Activated naive CD4-positive, alpha-beta T cell treated with anti-CD3 and anti-CD28 coated beads, Interleukin-2, amount 10 ng/mL, durations not matched to agents 7 days and 5 days (primary cell): ENCODE results near the gene SLC6A4.

Experiments
- CTCF ChIA-PET: fragments of 350-600 bp; sonication (Branson Sonifier 250); formaldehyde crosslinking; loops from one replicate; lab custom pipeline; 2021; ENCODE audit warnings: antibody characterized with exemption; lab: Charles Lee
- DNase-seq: peaks from one replicate; pipeline ENCODE4 v3.0.0-alpha.2; 2020
- H3K27ac Mint-ChIP-seq: one replicate; pipeline ENCODE4 v1.8.0; 2021; ENCODE audit warnings: mild to moderate bottlenecking, moderate library complexity, mixed read lengths
- H3K27me3 Mint-ChIP-seq: one replicate; pipeline ENCODE4 v1.8.0; 2021; ENCODE audit warnings: mild to moderate bottlenecking, mixed read lengths
- H3K36me3 Mint-ChIP-seq: one replicate; pipeline ENCODE4 v1.8.0; 2021; ENCODE audit warnings: mixed read lengths
- H3K4me1 Mint-ChIP-seq: one replicate; pipeline ENCODE4 v1.8.0; 2021; ENCODE audit warnings: mixed read lengths
- H3K4me3 Mint-ChIP-seq: one replicate; pipeline ENCODE4 v1.8.0; 2021; ENCODE audit warnings: mild to moderate bottlenecking, moderate library complexity, mixed read lengths
- H3K9me3 Mint-ChIP-seq: one replicate; pipeline ENCODE4 v1.8.0; 2021; ENCODE audit warnings: mixed read lengths

The SLC6A4 gene

DNA sequence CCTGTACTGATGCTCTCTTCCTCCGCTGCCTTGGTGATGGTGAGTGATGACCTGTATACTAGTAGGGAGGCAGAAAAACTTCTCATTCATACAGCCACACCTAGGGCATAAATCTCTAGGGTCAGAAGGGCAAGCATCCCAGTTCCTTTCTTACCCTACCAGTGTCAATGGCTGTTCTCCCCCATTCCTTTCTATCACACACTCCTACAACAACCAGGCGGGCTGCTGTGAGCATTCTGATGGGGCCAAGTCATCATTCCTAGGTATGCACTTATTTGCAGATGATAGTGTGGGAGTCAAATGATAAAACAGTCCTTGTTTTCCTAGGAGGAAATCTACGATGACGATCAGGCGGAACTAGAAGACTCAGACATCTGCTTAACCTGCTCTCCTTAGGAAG lies 14.0 kb upstream of the SLC6A4 start:
- Mint-ChIP-seq H3K36me3 (peaks cover 36% of the 10 kb centered on the region), H3K4me1 (no peaks in the 10 kb centered on the region), H3K27me3 (no peaks in the 10 kb centered on the region), H3K9me3 (no peaks in the 10 kb centered on the region), H3K4me3 (no peak overlapping the region), H3K27ac (no peak overlapping the region)
- CTCF ChIA-PET = no interaction called here
- DNase-seq = no peak

DNA sequence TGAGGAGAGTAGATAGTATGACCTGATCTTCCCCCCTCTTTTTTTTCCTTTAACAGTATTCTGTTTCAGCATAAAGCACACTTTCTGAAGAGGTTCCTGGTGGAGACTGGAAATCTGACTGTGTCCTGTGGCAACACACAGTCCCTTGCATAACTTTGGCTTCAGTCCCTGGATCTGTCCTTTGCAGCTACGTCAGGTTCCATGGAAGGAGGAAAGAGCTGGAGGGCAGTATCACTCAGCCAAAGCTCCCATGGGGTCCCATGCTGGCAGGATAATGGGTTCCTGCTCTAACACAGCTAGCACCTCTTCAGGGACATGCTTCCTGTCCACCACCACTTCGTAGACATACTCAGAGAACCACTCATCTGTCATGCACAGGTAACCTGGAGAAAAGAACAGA lies 13.3 kb upstream of the SLC6A4 start:
- H3K27me3 Mint-ChIP-seq = no peaks in the 10 kb centered on the region
- H3K9me3 Mint-ChIP-seq = no peaks in the 10 kb centered on the region
- no peak overlapping the region for H3K4me3 Mint-ChIP-seq
- H3K4me1 Mint-ChIP-seq = no peaks in the 10 kb centered on the region
- no peak overlapping the region for H3K27ac Mint-ChIP-seq
- CTCF ChIA-PET = no interaction called here
- no peak for DNase-seq
- peaks cover 36% of the 10 kb centered on the region for H3K36me3 Mint-ChIP-seq

DNA sequence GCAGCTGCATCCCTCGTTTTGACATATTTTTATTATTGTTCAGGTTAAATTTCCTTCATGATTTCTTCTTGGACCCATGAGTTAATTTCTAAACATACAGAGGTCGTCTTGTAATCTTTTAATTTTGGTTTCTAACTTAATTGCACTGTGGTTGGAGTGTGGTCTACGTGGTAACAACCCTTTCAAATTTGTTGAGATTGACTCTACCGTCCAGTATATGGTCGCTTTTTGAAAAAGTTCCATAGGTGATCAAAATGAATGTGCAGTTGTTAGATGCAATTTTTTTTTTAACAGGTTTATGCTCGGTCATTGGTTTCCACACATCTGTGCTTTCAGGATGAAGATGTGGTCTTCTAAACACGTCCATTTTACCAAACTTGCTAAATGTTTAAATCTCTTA lies 11.0 kb upstream of the SLC6A4 start:
- Mint-ChIP-seq H3K9me3 (no peaks in the 10 kb centered on the region), H3K36me3 (peaks cover 28% of the 10 kb centered on the region), H3K4me3 (no peak overlapping the region), H3K4me1 (no peaks in the 10 kb centered on the region), H3K27ac (no peak overlapping the region), H3K27me3 (peaks cover 4% of the 10 kb centered on the region)
- DNase-seq = no peak
- CTCF ChIA-PET = no interaction called here

DNA sequence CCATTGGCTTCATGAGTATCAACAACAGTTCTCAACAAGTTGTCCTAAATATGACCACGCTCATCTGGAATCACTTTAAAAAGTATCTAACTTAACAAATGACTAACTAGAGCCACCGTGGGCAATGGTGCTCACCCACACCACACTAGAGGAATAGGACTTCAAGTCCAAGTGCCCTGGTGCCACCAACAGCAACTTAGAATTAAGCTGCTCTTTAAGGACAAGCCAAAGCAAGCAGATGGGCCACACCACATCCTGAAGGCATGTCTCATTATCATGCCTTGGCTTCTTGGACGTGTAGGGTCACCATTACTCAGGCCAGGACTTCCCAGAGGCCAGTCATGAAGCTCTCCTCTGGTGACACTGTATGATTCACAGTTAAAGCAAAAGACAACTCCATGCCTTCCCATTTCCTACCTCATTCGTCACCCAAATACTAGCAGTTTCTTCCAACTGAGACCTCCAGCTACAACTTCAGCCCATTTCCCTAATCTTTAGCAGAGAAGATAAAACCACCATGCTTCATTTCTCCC lies 9.4 kb upstream of the SLC6A4 start:
- Mint-ChIP-seq H3K4me1 (no peaks in the 10 kb centered on the region), H3K27ac (no peak overlapping the region), H3K9me3 (no peaks in the 10 kb centered on the region), H3K36me3 (peaks cover 24% of the 10 kb centered on the region), H3K27me3 (peaks cover 13% of the 10 kb centered on the region), H3K4me3 (no peak overlapping the region)
- CTCF ChIA-PET = interaction anchor here (1.0 kb wide), 1 partner anchor 120 kb away, joined by 3 read pairs; no protein-coding TSS in a partner anchor
- DNase-seq = no peak

DNA sequence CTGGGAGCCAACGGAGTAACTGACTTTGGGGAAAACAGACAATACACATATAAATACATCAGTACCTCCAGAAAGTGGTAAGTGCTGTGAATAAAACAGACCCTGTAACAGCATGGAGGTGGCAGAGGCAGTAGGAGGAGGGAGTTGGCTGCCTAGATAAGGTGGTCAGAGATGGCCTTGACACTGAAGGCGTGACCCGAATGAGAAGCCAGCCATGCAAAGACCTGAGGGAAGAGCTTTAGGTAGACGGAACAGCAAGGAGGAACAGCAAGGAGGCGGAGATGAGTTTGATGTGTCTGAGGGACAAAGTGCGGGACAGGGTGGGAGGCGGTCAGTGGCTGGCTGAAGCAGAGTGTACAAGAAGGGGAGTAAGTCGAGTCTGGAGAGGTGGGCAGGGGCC lies 8.1 kb upstream of the SLC6A4 start:
- no peak for DNase-seq
- H3K27me3 Mint-ChIP-seq = peaks cover 26% of the 10 kb centered on the region
- H3K4me3 Mint-ChIP-seq = no peak overlapping the region
- H3K36me3 Mint-ChIP-seq = peaks cover 17% of the 10 kb centered on the region
- H3K27ac Mint-ChIP-seq = no peak overlapping the region
- no peaks in the 10 kb centered on the region for H3K9me3 Mint-ChIP-seq
- CTCF ChIA-PET = interaction anchor here (1.4 kb wide), 1 partner anchor 93 kb away, joined by 3 read pairs; no protein-coding TSS in a partner anchor
- H3K4me1 Mint-ChIP-seq = peaks cover 6% of the 10 kb centered on the region

DNA sequence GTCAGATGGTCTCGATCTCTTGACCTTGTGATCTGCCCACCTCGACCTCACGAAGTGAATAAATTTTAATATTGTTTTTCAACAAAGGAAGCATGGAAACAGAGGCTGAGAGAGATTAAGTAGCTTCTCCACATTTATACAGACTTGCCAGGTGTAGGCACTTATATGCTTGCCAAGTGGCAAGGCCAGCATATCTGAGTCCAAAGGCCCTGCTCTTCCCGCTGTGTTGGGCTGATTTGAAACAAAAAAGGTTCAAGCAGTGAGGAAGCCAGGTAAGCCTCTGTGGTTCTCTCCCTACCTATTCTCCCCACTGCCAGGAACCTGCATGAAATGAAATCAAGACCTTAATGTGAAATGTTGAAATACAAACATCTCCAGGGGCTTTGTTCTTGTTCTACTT lies 7.5 kb upstream of the SLC6A4 start:
- no peak overlapping the region for H3K4me3 Mint-ChIP-seq

DNA sequence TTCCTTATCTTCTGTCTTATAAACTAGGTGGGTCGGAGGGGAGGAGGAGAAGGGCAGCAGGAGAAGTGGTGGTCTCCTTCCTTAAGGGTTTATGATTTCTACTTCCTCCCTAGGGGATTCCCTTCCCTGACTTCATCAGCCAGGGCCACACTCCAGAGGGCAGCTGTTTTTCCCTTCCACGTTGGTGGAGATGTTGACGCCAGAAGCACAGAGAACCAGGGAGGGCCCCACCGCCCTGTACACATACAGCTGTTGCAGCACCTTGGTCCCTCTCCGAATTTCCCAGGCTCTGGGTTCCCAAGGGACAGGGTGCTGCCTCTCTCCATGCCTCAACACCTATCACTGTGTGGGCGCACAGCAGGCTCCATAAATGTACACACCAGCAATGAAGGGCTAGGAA lies 5.6 kb upstream of the SLC6A4 start:
- Mint-ChIP-seq H3K4me1 (peaks cover 12% of the 10 kb centered on the region), H3K4me3 (no peak overlapping the region), H3K27ac (peak overlapping the region; percentile 8), H3K36me3 (no peaks in the 10 kb centered on the region), H3K9me3 (no peaks in the 10 kb centered on the region), H3K27me3 (peaks cover 51% of the 10 kb centered on the region)
- DNase-seq = no peak
- CTCF ChIA-PET = no interaction called here

More for the DNA sequence above, 7.5 kb upstream of the SLC6A4 start:
- Mint-ChIP-seq H3K36me3 (peaks cover 12% of the 10 kb centered on the region), H3K4me1 (peaks cover 7% of the 10 kb centered on the region), H3K27me3 (peaks cover 32% of the 10 kb centered on the region), H3K27ac (no peak overlapping the region), H3K9me3 (no peaks in the 10 kb centered on the region)
- CTCF ChIA-PET = interaction anchor here (1.4 kb wide), 1 partner anchor 93 kb away, joined by 3 read pairs; no protein-coding TSS in a partner anchor
- DNase-seq = no peak

DNA sequence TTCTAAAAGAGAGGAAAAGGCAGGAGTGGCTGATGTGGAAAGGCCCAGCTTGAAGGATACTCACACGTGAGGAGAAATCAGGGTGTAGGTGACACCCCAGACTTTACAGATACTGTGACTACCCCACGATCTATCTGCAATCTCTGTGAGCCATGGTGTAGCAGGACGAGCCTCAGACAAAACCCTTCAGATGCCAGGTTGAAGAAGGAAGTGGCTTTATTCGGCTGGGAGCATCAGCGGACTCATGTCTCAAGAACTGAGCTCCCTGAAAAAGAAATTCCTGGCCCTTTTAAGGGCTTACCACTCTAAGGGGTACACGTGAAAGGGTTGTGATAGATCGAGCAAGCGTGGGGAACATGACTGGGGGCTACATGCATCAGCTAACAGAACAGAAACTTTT lies 4.7 kb upstream of the SLC6A4 start:
- no peak for DNase-seq
- H3K4me3 Mint-ChIP-seq = no peak overlapping the region
- H3K36me3 Mint-ChIP-seq = no peaks in the 10 kb centered on the region
- CTCF ChIA-PET = interaction anchor here (0.6 to 2.1 kb wide), 3 partner anchors 19 to 870 kb away, joined by 3 to 5 read pairs (median 3); no protein-coding TSS in a partner anchor
- peaks cover 16% of the 10 kb centered on the region for H3K4me1 Mint-ChIP-seq
- peaks cover 60% of the 10 kb centered on the region for H3K27me3 Mint-ChIP-seq
- no peak overlapping the region for H3K27ac Mint-ChIP-seq
- H3K9me3 Mint-ChIP-seq = no peaks in the 10 kb centered on the region

DNA sequence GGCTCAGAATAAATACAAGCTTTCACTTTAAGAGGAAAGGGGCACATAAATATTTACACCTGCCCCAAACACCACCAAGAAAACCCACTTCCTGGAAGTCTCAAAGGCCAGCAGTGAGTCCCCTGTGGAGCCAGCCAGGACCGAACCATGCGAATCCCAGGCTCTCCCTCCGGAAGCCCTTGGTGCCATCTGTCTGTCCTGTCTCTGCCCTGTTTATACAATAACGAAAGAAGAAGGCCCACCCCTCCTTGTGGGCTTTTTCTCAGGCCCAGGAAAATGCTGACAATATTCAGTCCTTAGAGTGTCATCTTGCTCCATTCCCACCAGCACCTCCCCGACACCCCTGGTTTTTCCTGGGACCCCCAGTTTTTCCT lies 3.6 kb upstream of the SLC6A4 start:
- CTCF ChIA-PET = interaction anchor here (2.1 kb wide), 1 partner anchor 114 kb away, joined by 5 read pairs; no protein-coding TSS in a partner anchor
- no peak overlapping the region for H3K4me3 Mint-ChIP-seq
- no peak for DNase-seq
- H3K27ac Mint-ChIP-seq = peak overlapping the region; percentile 47
- peaks cover 22% of the 10 kb centered on the region for H3K4me1 Mint-ChIP-seq
- peaks cover 71% of the 10 kb centered on the region for H3K27me3 Mint-ChIP-seq
- H3K36me3 Mint-ChIP-seq = no peaks in the 10 kb centered on the region
- H3K9me3 Mint-ChIP-seq = no peaks in the 10 kb centered on the region

DNA sequence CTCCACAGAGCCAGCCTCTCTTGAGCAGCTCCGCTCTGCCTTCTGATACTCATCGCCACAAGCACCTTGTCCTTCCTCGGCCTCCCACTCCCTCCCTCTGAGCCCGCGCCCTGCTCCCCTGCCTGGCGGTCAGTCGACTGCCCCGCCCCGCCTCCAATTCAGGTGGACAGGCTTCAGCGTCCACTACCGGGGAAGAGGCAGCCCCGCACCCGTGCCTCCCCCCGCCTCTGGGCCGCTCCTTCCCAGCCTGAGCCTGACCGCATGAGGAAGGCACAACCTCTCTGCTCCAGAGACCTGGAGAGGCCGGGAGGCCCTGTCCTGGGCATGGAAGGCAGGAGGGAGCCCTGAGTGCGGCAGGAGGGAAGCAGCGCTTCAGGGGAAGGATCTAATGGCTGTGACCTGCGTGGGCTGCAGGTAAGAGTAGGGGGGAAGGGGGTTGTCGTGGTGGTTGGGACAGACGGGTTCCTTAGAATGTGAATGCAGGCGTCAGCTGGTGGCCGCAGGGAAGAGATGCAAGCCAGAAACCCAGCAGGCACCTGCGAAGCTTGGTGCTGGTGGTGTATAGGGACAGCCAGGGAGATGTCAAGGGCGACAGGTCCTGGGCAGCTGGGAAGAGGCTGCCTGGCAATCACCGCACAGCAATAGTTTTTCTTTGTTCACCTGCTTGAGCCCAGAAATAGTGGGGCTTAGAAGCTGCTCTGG lies 3.0 kb upstream of the SLC6A4 start:
- Mint-ChIP-seq H3K4me3 (no peak overlapping the region), H3K27me3 (peaks cover 76% of the 10 kb centered on the region), H3K27ac (no peak overlapping the region), H3K9me3 (no peaks in the 10 kb centered on the region), H3K4me1 (peaks cover 22% of the 10 kb centered on the region), H3K36me3 (no peaks in the 10 kb centered on the region)
- DNase-seq = no peak
- CTCF ChIA-PET = interaction anchor here (1.0 to 2.1 kb wide), 2 partner anchors 113 to 134 kb away, joined by 3 to 5 read pairs; no protein-coding TSS in a partner anchor

DNA sequence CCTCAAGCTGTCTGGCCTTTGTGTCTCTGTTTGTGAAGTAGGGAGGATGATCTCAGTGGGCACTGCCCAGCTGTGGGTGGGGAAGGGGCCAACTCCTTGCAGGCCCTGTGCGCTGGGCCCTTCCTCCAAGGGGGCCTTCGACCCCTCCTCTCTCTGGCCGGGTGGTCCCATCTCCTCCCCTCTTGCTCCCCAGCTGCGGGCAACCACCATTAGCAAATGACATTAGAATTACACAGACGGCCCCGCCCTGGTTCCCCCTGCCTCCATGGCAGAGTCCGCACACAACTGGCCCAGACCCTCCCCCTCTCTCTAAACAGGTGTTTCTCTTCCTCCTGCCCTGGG lies 2.5 kb upstream of the SLC6A4 start:
- DNase-seq = no peak
- Mint-ChIP-seq H3K4me3 (no peak overlapping the region), H3K27ac (no peak overlapping the region), H3K27me3 (peaks cover 82% of the 10 kb centered on the region), H3K4me1 (peaks cover 22% of the 10 kb centered on the region), H3K36me3 (no peaks in the 10 kb centered on the region), H3K9me3 (no peaks in the 10 kb centered on the region)
- CTCF ChIA-PET = interaction anchor here (1.0 to 2.1 kb wide), 2 partner anchors 113 to 133 kb away, joined by 3 to 5 read pairs; no protein-coding TSS in a partner anchor

DNA sequence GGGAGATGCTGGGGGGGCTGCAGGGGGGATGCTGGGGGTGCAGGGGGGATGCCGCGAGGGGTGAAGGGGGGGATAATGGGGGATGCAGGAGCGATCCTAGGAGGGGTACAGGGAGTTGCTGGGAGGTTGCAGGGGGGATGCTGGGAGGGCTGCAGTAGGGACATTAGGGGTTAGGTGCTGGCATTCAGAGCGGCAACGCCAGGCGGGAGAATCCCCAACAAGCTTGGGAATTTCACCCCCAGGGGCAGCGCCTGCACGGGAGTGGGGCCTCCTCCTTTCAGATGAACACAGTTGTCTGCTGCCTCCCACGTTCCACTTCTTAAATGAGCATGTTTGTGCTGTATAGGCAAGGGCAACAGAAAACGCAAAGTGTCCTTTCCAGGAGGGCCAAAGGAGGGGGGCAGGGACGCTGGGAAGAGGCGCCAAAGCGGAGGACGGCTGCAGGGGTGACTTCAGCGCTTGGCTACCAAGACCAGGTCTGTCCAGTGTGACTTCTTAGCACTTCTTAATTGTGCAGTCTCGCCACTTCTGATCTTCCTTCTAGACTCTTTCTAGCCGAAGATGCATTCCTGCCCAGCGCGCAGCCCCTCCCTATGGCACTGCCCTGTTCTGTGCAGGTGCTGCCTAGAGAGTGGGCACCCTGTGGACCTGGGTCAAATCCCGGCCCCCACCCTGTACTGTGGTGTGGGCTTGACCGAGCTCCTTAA lies 2.0 kb upstream of the SLC6A4 start:
- peaks cover 87% of the 10 kb centered on the region for H3K27me3 Mint-ChIP-seq
- no peaks in the 10 kb centered on the region for H3K9me3 Mint-ChIP-seq
- H3K4me1 Mint-ChIP-seq = peaks cover 22% of the 10 kb centered on the region
- CTCF ChIA-PET = interaction anchor here (1.0 to 1.8 kb wide), 4 partner anchors 65 to 133 kb away, joined by 3 to 15 read pairs (median 3); no protein-coding TSS in a partner anchor
- H3K36me3 Mint-ChIP-seq = no peaks in the 10 kb centered on the region
- no peak for DNase-seq
- H3K27ac Mint-ChIP-seq = no peak overlapping the region
- no peak overlapping the region for H3K4me3 Mint-ChIP-seq

DNA sequence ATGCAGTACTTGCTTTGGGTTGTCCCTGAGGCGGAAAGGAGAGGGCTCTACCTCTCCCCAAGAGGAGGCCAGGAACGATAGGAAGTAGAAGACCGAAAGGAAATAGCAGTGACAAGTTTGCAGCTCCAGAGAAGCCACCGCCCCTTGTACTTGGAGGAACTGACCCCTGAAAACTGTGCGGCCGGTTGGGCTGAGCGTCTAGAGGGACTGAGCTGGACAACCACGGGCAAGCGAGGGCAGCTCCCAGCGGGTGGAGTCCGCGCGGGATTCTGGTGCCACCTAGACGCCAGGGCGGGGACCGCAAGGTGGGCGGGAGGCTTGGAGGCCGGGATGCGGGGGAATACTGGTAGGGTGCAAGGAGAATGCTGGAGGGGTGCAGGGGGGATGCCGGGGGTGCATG lies 1.3 kb upstream of the SLC6A4 start:
- peak; percentile 30 for DNase-seq
- Mint-ChIP-seq H3K9me3 (no peaks in the 10 kb centered on the region), H3K4me1 (peaks cover 22% of the 10 kb centered on the region), H3K27ac (no peak overlapping the region), H3K4me3 (peak overlapping the region; percentile 36), H3K27me3 (peaks cover 90% of the 10 kb centered on the region), H3K36me3 (no peaks in the 10 kb centered on the region)
- CTCF ChIA-PET = interaction anchor here (0.7 to 1.8 kb wide), 5 partner anchors 64 to 132 kb away, joined by 3 to 15 read pairs (median 3); no protein-coding TSS in a partner anchor

DNA sequence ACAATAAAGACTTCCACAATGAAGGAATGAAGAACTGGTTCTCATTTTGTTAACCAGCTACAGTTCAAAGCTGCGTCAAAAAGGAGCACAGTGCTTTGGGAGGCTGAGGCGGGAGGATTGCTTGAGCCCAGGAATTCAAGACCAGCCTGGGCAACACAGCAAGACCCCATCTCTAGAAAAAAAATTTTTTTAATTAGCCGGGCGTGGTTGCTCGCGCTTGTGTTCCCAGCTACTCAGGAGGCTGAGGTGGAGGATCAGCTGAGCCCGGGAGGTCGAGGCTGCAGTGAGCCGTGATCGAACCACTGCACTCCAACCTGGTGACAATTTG lies 764 bp upstream of the SLC6A4 start:
- Mint-ChIP-seq H3K27ac (no peak overlapping the region), H3K36me3 (no peaks in the 10 kb centered on the region), H3K4me1 (peaks cover 22% of the 10 kb centered on the region), H3K4me3 (peak overlapping the region; percentile 59), H3K9me3 (no peaks in the 10 kb centered on the region), H3K27me3 (peaks cover 93% of the 10 kb centered on the region)
- no peak for DNase-seq
- CTCF ChIA-PET = interaction anchor here (0.7 to 1.8 kb wide), 5 partner anchors 64 to 131 kb away, joined by 3 to 15 read pairs (median 3); no protein-coding TSS in a partner anchor
